ENCODE data around the gene GLG1. TPM values are rescaled to one million over a fixed set of nuclear protein-coding genes. Genes with fewer than 3 reads are reported as not detected.

Gene GLG1
- total and polyA plus RNA-seq, 2 experiments from 2014 or later, result 140 to 167 TPM

- no peak for DNase-seq (ENCODE audit: low read depth in 1 of 2, low spot score in 1 of 2)
- no peaks in the 10 kb centered on the region for H3K4me1 ChIP-seq (ENCODE audit: low read depth)
- no peaks in the 10 kb centered on the region for H3K9me3 ChIP-seq (ENCODE audit: low read depth)
- no peaks in the 10 kb centered on the region for H3K27me3 ChIP-seq
- H3K27ac ChIP-seq, result no peak overlapping the region
- H3K36me3 ChIP-seq, result peaks cover 59% of the 10 kb centered on the region
- no peak for TF ChIP-seq CTCF (IDR thresholded peaks at IDR 0.05; ENCODE audit: low read depth, low read length)
- H3K4me3 ChIP-seq, result no peak overlapping the region
Measured at GRCh38 chr16:74627506-74628220, 20.7 kb upstream of the GLG1 start.

- peaks cover 55% of the 10 kb centered on the region for H3K36me3 ChIP-seq
- no peak overlapping the region for H3K27ac ChIP-seq
- no peaks in the 10 kb centered on the region for H3K4me1 ChIP-seq (ENCODE audit: low read depth)
- H3K4me3 ChIP-seq, result no peak overlapping the region
- TF ChIP-seq CTCF (IDR thresholded peaks at IDR 0.05; ENCODE audit: low read depth, low read length), result no peak
- no peaks in the 10 kb centered on the region for H3K9me3 ChIP-seq (ENCODE audit: low read depth)
- no peaks in the 10 kb centered on the region for H3K27me3 ChIP-seq
- DNase-seq (ENCODE audit: low read depth in 1 of 2, low spot score in 1 of 2), result no peak
Measured at GRCh38 chr16:74626741-74627416, 20.0 kb upstream of the GLG1 start.

- no peak overlapping the region for H3K27ac ChIP-seq
- no peaks in the 10 kb centered on the region for H3K27me3 ChIP-seq
- no peaks in the 10 kb centered on the region for H3K9me3 ChIP-seq (ENCODE audit: low read depth)
- no peaks in the 10 kb centered on the region for H3K4me1 ChIP-seq (ENCODE audit: low read depth)
- no peak for DNase-seq (ENCODE audit: low read depth in 1 of 2, low spot score in 1 of 2)
- no peak for TF ChIP-seq CTCF (IDR thresholded peaks at IDR 0.05; ENCODE audit: low read depth, low read length)
- no peak overlapping the region for H3K4me3 ChIP-seq
- H3K36me3 ChIP-seq, result peaks cover 46% of the 10 kb centered on the region
Measured at GRCh38 chr16:74625500-74626350, 18.8 kb upstream of the GLG1 start.

GRCh38 chr16:74623839-74624235 is 16.9 kb upstream of the GLG1 start:
- Histone ChIP-seq H3K27me3 (no peaks in the 10 kb centered on the region), H3K9me3 (ENCODE audit: low read depth) (no peaks in the 10 kb centered on the region), H3K36me3 (peaks cover 30% of the 10 kb centered on the region), H3K4me3 (no peak overlapping the region), H3K27ac (no peak overlapping the region), H3K4me1 (ENCODE audit: low read depth) (no peaks in the 10 kb centered on the region)
- no peak for TF ChIP-seq CTCF (IDR thresholded peaks at IDR 0.05; ENCODE audit: low read depth, low read length)
- DNase-seq (ENCODE audit: low read depth in 1 of 2, low spot score in 1 of 2), result no peak

GRCh38 chr16:74623214-74623838 is 16.4 kb upstream of the GLG1 start:
- peaks cover 30% of the 10 kb centered on the region for H3K36me3 ChIP-seq
- no peaks in the 10 kb centered on the region for H3K27me3 ChIP-seq
- H3K27ac ChIP-seq, result no peak overlapping the region
- DNase-seq (ENCODE audit: low read depth in 1 of 2, low spot score in 1 of 2), result peak; percentile 64 to 66
- H3K9me3 ChIP-seq (ENCODE audit: low read depth), result no peaks in the 10 kb centered on the region
- TF ChIP-seq CTCF (IDR thresholded peaks at IDR 0.05; ENCODE audit: low read depth, low read length), result peak; percentile 54
- H3K4me3 ChIP-seq, result no peak overlapping the region
- no peaks in the 10 kb centered on the region for H3K4me1 ChIP-seq (ENCODE audit: low read depth)
